Erythroblast (primary cell): ENCODE results near the gene CTXN1.

Experiments used
- GATA1 ChIP-seq: IDR thresholded peaks from 2 replicates; pipeline ENCODE4 v1.6.1; 2011; ENCODE audit warnings: low read depth, mild to moderate bottlenecking, control low read depth, low read length, moderate library complexity
- POLR2A ChIP-seq: IDR thresholded peaks from 2 replicates; pipeline ENCODE4 v1.6.1; 2011; ENCODE audit warnings: mild to moderate bottlenecking, low read length

- TF ChIP-seq POLR2A (no peak), GATA1 (no peak)
Observed at GRCh38 chr19:7922836-7923195, 3.1 kb downstream of the CTXN1 start.
